ENCODE measurements around the gene CTNNA3.

Gene CTNNA3

DNA sequence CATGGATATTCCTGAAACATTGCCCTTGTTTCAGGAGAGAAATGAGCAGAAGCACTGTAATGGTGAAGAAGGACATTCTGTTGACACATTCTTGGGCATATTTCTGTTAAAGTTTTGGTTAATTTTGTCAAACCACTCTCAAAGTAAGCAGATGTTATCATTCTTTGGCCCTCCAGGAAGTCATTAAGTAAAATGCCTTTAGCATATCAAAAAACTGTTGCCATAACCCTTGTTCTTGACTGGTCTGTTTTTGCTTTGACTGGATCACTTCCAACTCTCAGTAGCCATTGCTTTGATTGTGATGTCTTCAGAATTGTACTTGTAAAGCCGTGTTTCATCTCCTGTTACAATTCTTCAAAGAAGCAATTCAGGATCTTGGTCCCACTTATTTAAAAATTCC is 1174.5 kb downstream of the CTNNA3 start:
- no peak overlapping the region for H3K4me3 ChIP-seq (ENCODE audit: low read depth, low read length)
- no peaks in the 10 kb centered on the region for H3K9me3 ChIP-seq (ENCODE audit: control insufficient read depth, low read length)
- H3K4me1 ChIP-seq = no peaks in the 10 kb centered on the region
- no peaks in the 10 kb centered on the region for H3K27me3 ChIP-seq (ENCODE audit: control insufficient read depth, insufficient read depth, low read length)
- no peak overlapping the region for H3K9ac ChIP-seq
- H3K79me2 ChIP-seq = no peaks in the 10 kb centered on the region
- no peak overlapping the region for H2AFZ ChIP-seq
- H3K27ac ChIP-seq = no peak overlapping the region
- TF ChIP-seq, protein P1, sequence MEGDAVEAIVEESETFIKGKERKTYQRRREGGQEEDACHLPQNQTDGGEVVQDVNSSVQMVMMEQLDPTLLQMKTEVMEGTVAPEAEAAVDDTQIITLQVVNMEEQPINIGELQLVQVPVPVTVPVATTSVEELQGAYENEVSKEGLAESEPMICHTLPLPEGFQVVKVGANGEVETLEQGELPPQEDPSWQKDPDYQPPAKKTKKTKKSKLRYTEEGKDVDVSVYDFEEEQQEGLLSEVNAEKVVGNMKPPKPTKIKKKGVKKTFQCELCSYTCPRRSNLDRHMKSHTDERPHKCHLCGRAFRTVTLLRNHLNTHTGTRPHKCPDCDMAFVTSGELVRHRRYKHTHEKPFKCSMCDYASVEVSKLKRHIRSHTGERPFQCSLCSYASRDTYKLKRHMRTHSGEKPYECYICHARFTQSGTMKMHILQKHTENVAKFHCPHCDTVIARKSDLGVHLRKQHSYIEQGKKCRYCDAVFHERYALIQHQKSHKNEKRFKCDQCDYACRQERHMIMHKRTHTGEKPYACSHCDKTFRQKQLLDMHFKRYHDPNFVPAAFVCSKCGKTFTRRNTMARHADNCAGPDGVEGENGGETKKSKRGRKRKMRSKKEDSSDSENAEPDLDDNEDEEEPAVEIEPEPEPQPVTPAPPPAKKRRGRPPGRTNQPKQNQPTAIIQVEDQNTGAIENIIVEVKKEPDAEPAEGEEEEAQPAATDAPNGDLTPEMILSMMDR (IDR thresholded peaks at IDR 0.05) = no peak
- no peak overlapping the region for H3K4me2 ChIP-seq (ENCODE audit: low read length)
- H3K36me3 ChIP-seq (ENCODE audit: control insufficient read depth, insufficient read depth, low read length) = no peaks in the 10 kb centered on the region

DNA sequence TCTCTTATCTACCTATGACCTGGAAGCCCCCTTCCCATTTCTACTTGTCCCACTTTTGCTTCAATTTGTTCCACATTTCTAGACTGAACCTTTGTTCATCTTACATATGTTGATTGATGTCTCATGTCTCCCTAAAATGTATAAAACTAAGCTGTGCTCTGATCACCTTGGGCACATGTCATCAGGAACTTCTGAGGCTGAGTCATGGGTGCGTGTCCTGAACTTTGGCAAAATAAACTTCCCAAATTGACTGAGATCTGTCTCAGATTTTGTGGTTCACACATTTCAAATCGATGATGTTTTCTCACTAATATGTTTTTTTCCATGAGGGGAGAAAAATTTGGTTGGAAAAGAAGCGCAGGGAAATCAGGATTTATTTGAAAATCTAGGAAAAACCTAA is 1176.4 kb downstream of the CTNNA3 start:
- no peaks in the 10 kb centered on the region for H3K79me2 ChIP-seq
- no peaks in the 10 kb centered on the region for H3K4me1 ChIP-seq
- no peaks in the 10 kb centered on the region for H3K36me3 ChIP-seq (ENCODE audit: control insufficient read depth, insufficient read depth, low read length)
- H3K9me3 ChIP-seq (ENCODE audit: control insufficient read depth, low read length) = no peaks in the 10 kb centered on the region
- no peak overlapping the region for H3K9ac ChIP-seq
- H2AFZ ChIP-seq = no peak overlapping the region
- TF ChIP-seq, protein P1 (IDR thresholded peaks at IDR 0.05) = no peak
- H3K4me2 ChIP-seq (ENCODE audit: low read length) = no peak overlapping the region
- no peak overlapping the region for H3K4me3 ChIP-seq (ENCODE audit: low read depth, low read length)
- H3K27ac ChIP-seq = no peak overlapping the region
- H3K27me3 ChIP-seq (ENCODE audit: control insufficient read depth, insufficient read depth, low read length) = no peaks in the 10 kb centered on the region

DNA sequence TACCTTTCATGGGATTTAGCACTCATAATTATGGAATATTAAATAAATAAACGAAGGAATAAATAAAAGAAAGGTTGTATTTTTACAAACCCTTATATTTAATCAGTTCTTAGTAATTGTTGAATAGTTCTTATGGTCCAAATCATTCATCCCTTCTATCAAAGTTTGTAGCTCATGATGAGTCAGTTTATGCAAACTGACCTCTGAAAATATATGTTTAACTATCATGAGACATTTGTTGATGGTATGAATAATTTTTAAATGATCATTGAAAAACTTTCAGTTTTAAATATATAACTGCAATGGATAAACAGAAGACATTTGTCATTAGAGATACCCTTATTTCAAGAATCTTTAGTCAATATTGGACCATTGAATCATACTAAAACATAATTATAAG is 1181.3 kb downstream of the CTNNA3 start:
- no peak overlapping the region for H3K9ac ChIP-seq
- H2AFZ ChIP-seq = no peak overlapping the region
- no peaks in the 10 kb centered on the region for H3K79me2 ChIP-seq
- H3K9me3 ChIP-seq (ENCODE audit: control insufficient read depth, low read length) = no peaks in the 10 kb centered on the region
- no peak overlapping the region for H3K27ac ChIP-seq
- H3K4me3 ChIP-seq (ENCODE audit: low read depth, low read length) = no peak overlapping the region
- TF ChIP-seq, protein P1 (IDR thresholded peaks at IDR 0.05) = no peak
- no peaks in the 10 kb centered on the region for H3K4me1 ChIP-seq
- H3K36me3 ChIP-seq (ENCODE audit: control insufficient read depth, insufficient read depth, low read length) = no peaks in the 10 kb centered on the region
- H3K4me2 ChIP-seq (ENCODE audit: low read length) = no peak overlapping the region
- H3K27me3 ChIP-seq (ENCODE audit: control insufficient read depth, insufficient read depth, low read length) = no peaks in the 10 kb centered on the region

DNA sequence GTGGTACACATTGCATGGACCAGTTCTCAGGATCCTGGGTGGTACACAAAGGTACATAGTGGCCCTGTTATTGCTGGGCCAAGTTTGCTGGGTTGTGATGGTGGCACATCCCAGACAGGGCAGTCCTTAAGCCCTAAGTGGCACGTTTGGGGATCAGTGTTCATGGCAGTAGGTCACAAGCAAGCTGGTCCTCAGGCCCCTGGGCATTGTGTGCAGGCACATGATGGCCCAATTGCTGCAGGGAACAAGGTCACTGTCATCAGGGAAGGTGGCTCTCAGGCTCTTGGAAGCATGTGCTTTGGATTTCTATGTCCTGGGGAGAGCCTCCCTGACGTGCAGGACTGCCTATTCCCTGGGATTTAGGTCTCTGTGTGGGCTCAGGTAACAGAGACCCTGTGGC is 1182.5 kb downstream of the CTNNA3 start:
- H2AFZ ChIP-seq = no peak overlapping the region
- no peak overlapping the region for H3K27ac ChIP-seq
- no peaks in the 10 kb centered on the region for H3K9me3 ChIP-seq (ENCODE audit: control insufficient read depth, low read length)
- no peaks in the 10 kb centered on the region for H3K36me3 ChIP-seq (ENCODE audit: control insufficient read depth, insufficient read depth, low read length)
- TF ChIP-seq, protein P1 (IDR thresholded peaks at IDR 0.05) = no peak
- H3K27me3 ChIP-seq (ENCODE audit: control insufficient read depth, insufficient read depth, low read length) = no peaks in the 10 kb centered on the region
- H3K79me2 ChIP-seq = no peaks in the 10 kb centered on the region
- H3K4me1 ChIP-seq = no peaks in the 10 kb centered on the region
- no peak overlapping the region for H3K9ac ChIP-seq
- H3K4me3 ChIP-seq (ENCODE audit: low read depth, low read length) = no peak overlapping the region
- H3K4me2 ChIP-seq (ENCODE audit: low read length) = no peak overlapping the region

DNA sequence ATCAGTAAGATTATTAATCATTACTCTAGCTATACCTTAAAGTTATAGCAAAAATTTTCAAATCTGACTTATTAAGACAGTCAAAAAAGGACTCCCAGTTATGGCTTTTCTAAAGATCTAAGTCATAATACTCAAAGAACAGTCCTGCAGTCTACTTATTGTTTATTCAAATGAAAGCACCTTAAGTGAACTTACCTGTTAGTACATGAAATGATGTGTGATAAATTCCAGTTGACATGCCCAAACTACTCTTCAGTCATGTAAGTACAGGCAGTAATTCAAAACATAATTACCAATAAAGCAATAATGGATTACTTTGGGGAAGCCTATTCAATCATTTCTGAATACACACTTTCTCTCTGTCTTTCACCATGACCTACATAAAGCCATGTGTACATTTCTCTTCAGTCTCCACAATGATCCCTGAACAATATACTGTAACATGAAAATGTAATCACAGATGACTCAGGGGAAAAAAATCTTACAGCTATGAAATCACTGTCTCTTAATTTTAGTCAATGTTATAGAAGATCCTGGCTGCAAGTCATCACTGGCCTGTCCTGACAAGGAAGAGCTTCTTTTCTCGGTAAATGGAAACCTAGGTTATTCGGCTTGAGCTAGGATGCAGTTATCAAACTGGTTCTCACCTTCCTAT is 1190.9 kb downstream of the CTNNA3 start:
- no peak overlapping the region for H3K27ac ChIP-seq
- H3K36me3 ChIP-seq (ENCODE audit: control insufficient read depth, insufficient read depth, low read length) = no peaks in the 10 kb centered on the region
- no peaks in the 10 kb centered on the region for H3K79me2 ChIP-seq
- H3K4me3 ChIP-seq (ENCODE audit: low read depth, low read length) = no peak overlapping the region
- no peaks in the 10 kb centered on the region for H3K9me3 ChIP-seq (ENCODE audit: control insufficient read depth, low read length)
- H2AFZ ChIP-seq = no peak overlapping the region
- no peak overlapping the region for H3K4me2 ChIP-seq (ENCODE audit: low read length)
- TF ChIP-seq, protein P1 (IDR thresholded peaks at IDR 0.05) = no peak
- no peak overlapping the region for H3K9ac ChIP-seq
- no peaks in the 10 kb centered on the region for H3K27me3 ChIP-seq (ENCODE audit: control insufficient read depth, insufficient read depth, low read length)
- H3K4me1 ChIP-seq = no peaks in the 10 kb centered on the region

Measured in parathyroid adenoma (tissue), 2 donors.